Activated CD4-positive, alpha-beta T cell treated with anti-CD3 and anti-CD28 coated beads for 48 hours (primary cell): ENCODE data around the gene OR10H2.
"Not testable (repeated sequence)": the region's sequence is repeated elsewhere in the genome, so short reads cannot be mapped to it uniquely, and the experiment has no call there.

Source experiments
- DNase-seq: peaks from one replicate; pipeline ENCODE4 v3.0.0-alpha.2; 2020

OR10H2 gene

GRCh38 chr19:15727724-15728123 is at the start of gene OR10H2:
Gene OR10H2, plus strand, starts transcription at chr19:15728024. Its CDS starts 20 bp downstream, at chr19:15728044.
- DNase-seq, result no peak

GRCh38 chr19:15679089-15679488 is 48.7 kb upstream of the OR10H2 start:
- DNase-seq, result no peak

GRCh38 chr19:15679865-15680264 is 48.0 kb upstream of the OR10H2 start:
- not testable (repeated sequence) for DNase-seq

GRCh38 chr19:15680478-15681322 is 47.1 kb upstream of the OR10H2 start:
- no peak for DNase-seq

GRCh38 chr19:15683411-15683810 is 44.4 kb upstream of the OR10H2 start:
- no peak for DNase-seq

- peak; percentile 20 for DNase-seq
These were observed 43.0 kb upstream of the OR10H2 start for GRCh38 chr19:15684828-15685227.

DNA sequence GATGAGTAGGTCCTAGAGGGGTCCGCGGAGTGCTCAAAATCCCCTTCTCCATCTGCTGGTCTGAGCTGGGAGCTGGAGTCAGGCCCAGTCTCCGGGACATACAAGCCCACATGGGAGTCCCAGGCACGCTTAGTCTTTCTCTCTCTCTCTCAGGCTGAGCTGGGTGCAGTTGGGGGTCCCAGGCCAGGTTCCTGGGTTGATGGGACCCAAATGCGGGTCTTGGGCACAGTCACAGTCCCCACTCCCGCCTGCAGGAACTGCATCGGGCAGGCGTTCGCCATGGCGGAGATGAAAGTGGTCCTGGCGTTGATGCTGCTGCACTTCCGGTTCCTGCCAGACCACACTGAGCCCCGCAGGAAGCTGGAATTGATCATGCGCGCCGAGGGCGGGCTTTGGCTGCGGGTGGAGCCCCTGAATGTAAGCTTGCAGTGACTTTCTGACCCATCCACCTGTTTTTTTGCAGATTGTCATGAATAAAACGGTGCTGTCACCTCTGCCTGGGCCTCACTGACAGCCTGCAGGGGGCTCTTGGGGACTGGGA is 31.1 kb upstream of the OR10H2 start:
- DNase-seq, result no peak

DNA sequence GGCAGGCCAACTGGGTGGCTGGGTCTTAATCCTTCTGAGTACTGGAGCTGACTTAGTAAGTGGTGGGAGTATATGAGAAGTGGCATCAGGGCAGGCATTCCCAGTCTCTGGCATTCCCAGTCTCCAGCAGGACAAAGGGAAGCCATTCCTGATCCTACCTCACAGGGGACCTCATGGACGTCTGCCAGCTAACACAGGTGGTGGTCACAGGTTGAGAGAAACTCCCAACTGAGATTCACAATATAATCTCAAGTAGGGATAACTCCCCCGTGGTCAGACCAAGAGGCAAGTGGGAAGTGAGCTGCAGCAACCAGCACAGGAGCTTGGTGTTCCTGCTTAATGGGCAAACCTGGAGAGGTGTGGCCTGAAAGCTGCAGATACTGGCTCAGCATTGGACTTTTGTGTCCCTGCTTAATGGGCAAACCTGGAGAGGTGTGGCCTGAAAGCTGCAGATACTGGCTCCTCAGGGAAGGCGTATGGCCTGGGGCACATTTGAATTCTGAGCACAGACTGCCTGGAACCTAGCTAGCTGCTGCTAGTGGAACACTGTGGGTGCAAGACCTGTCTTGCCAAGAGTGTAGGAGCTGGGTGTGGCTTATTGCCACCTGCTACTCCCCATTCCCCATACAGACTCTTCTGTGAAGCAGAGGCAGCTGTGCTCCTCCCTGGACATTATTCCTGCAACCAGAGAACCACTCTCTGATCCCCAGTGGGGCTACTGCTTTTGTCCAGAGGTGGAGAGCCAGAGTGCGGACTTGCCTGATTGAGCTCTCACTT is 25.9 kb upstream of the OR10H2 start:
- no peak for DNase-seq

- peak; percentile 50 for DNase-seq
These were observed 25.3 kb upstream of the OR10H2 start for GRCh38 chr19:15702534-15702930.

GRCh38 chr19:15714638-15715037 is 13.2 kb upstream of the OR10H2 start:
- no peak for DNase-seq

DNA sequence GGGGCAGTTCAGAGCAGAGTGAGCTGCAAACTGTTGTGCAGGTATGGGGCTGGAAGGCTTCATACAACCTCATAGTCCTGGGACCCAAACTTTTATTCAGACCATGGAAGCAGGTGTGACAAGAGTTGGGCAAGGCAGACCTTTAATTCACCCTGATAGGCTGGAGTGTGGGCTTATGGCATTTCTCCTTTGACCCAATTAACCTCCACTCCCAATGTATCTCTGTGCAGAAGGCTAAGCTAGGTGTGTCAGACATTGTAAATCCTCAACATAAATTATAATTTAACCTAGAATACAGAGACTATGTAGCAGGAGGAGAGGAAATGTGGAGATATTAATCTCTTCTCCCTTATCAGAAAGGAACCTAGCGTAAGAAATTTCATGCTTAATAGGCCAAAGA is 12.2 kb upstream of the OR10H2 start:
- DNase-seq, result no peak

- DNase-seq, result no peak
These were observed 10.0 kb upstream of the OR10H2 start for GRCh38 chr19:15717809-15718208.

- no peak for DNase-seq
These were observed 6.6 kb upstream of the OR10H2 start for GRCh38 chr19:15721268-15721667.

DNA sequence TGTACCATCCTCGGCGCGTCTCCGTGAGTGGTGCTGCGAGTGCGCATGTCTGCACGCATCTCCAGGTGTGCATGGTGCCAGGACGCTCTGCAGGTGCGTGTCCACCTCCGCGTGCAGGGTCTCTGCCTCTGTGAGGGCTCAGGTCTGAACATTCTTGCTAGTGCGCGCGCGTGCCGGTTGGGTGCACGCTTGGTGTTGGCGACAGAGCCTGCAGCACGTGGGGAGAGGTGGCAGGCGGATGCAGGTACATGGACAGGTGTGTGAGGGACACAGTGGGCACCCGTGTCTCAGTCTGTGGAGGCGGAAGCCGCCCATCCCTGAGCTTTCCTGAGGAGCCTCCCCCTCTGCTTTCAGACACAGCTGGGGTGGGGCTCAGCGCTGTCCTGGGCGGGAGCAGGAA is 4.9 kb upstream of the OR10H2 start:
- DNase-seq, result no peak

DNA sequence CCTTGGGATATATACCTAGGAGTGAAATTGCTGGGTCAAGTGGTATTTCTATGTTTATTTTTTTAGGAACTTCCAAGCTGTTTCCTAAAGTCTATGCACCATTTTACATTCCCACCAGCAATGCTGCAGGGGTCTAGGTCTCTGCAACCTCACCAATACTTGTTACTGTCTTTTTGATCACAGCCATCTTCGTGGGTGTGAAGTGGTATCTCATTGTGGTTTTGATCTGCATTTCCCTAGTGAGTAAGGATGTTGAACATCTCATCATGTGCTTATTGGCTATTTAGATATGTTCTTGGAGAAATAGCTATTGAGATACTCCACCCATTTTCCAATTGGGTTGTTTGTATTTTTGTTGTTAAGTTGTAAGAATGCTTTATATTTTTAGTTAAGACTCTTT is 2.7 kb downstream of the OR10H2 start:
- DNase-seq, result no peak

DNA sequence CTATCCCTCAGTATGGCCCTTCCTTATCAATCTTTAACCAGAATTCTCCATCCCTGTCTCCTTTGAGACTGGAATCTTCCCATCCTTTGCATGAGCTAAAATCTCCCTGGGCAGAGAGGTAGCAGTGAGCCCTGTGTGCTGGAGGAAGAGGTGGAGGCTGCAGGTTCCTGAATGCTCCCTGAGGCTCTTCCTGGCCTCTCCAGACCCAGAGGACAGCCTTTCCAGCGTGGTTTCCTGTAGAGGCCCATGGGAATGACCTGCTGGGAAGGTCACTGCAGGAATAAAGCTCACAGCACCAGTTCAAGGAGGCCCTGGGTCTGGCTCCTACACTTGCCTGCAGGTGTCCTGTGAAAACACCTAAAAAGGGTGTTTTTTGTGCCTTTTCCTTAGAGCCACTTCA is 4.6 kb downstream of the OR10H2 start:
- DNase-seq, result no peak

DNA sequence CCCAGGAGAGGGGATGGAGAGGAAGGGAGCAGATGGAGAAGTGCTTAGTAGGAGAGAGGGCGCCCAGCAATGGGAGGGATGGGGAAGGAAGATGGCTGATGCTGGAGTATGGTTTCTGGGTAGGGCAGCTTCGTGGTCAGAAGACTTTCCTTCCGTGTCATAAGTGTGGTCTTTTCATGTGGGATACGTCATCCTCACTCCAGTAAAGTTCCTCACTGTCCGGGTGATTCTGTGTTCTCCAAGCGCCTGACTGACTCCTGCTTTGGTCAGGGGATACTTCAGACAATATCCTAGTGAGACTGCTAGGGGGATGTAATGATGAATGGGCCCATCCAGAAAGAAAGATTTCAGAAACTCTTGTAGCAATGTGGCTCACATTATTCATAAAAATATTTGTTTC is 6.1 kb downstream of the OR10H2 start:
- no peak for DNase-seq

DNA sequence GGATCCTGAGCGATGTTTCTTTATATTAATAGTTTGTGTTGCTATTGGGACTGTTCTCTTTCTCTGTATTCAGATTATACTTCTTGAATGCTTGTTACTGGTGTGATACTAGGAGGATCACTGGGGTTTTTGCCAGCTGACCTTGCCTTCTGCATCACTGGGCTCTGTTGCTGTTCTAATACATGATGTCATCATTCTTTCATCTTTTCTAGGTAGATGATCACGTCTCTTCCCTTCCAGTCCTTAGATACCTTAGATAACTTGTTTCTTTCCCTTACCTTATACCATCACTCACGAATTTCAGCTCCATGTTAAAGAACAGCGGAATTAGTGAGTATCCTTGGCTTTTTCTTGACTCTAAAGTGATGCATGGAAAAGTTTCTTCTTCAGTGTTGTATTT is 9.9 kb downstream of the OR10H2 start, which contains the start of gene OR10H3:
OR10H3 (plus strand) TSS at position 264 of the 400 bp plus-strand sequence. CDS start 3,408 bp downstream, outside the sequence.
- DNase-seq, result no peak

GRCh38 chr19:15740785-15741184 is 13.0 kb downstream of the OR10H2 start:
- DNase-seq, result no peak

DNA sequence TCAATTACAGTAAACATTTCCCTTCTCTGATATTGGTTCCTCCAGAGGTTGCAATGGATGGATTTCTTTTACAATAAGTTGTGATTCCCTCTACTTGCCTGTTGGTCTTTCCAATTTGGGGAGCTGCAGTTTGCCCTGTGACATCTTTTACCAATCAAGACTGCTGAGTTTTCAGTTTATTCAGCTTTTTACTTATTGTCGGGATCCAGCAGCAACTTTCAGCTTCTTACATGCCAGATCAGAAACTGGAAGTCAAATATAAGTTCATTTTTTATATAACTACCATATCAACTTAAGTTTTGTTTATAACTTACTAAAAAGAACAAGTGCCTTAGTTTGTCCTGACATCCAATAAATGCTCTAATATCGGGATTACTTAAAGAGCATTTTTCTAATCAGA is 20.4 kb downstream of the OR10H2 start:
- DNase-seq, result no peak

- no peak for DNase-seq
These were observed 30.6 kb downstream of the OR10H2 start for GRCh38 chr19:15758379-15758778.

DNA sequence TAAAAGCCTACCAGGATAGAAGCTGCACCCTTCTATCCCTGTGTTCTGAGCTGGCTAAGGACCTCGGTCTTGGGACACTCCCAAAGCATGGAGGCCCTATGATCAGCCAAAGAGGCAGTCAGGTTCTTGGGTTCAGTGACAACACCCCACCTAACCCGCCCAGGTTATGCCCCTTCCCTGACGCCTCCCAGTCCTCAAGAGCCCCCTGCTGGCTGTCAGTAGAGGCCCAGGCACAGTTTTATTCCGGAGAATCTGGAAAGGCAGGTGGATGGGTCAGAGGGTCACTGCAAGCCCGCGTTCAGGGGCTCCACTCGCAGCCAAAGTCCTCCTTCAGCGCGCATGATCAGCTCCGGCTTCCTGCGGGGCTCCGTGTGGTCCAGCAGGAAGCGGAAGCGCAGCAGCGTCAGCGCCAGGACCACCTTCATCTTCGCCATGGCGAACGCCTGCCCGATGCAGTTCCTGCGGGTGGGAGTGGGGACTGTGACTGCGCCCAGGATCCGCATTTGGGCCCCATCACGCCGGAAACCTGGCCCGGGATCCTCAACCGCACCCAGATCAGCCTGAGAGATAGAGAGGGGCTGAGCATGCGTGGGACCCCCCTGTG is 32.2 kb downstream of the OR10H2 start:
- peak; percentile 9 for DNase-seq

- no peak for DNase-seq
These were observed 41.8 kb downstream of the OR10H2 start for GRCh38 chr19:15769586-15769985.
